Osteoblast (primary cell): ENCODE results near the gene TIMP3. TPM values are rescaled to one million over a fixed set of nuclear protein-coding genes. Genes with fewer than 3 reads are reported as not detected.

Experiments used
- DNase-seq: peaks from one replicate; pipeline ENCODE4 v3.0.0; 2011; ENCODE audit warnings: low spot score, mixed read lengths; ENCODE audit not compliant: insufficient read length; ENCODE audit errors: missing footprints
- H2AFZ ChIP-seq: 2 replicates; pipeline ENCODE4 v1.6.0; 2011; ENCODE audit warnings: mild to moderate bottlenecking, low read length
- H3K27ac ChIP-seq: 2 replicates; pipeline ENCODE4 v1.5.1; 2011; ENCODE audit warnings: mild to moderate bottlenecking, low read depth, low read length, moderate library complexity
- H3K27me3 ChIP-seq: 2 replicates; pipeline ENCODE4 v1.6.0; 2012; ENCODE audit warnings: mild to moderate bottlenecking, control low read depth, inconsistent platforms, low read length, moderate library complexity; ENCODE audit not compliant: insufficient read depth
- H3K36me3 ChIP-seq: 2 replicates; pipeline ENCODE4 v1.5.1; 2011; ENCODE audit warnings: mild to moderate bottlenecking, low read length, control low read depth, moderate library complexity; ENCODE audit not compliant: insufficient read depth
- H3K4me1 ChIP-seq: 2 replicates; pipeline ENCODE4 v1.5.1; 2011; ENCODE audit warnings: mild to moderate bottlenecking, low read length, control low read depth, moderate library complexity; ENCODE audit not compliant: insufficient read depth
- H3K4me2 ChIP-seq: 2 replicates; pipeline ENCODE4 v1.6.0; 2011; ENCODE audit warnings: mild to moderate bottlenecking, low read length; ENCODE audit not compliant: insufficient read depth
- H3K4me3 ChIP-seq: fragments of 200-600 bp; sonication (generic); 3 replicates; pipeline ENCODE4 v1.5.1; 2012; ENCODE audit warnings: mild to moderate bottlenecking, low read length, inconsistent platforms; ENCODE audit not compliant: insufficient read depth
- H3K79me2 ChIP-seq: 2 replicates; pipeline ENCODE4 v1.6.0; 2012; ENCODE audit warnings: mild to moderate bottlenecking, low read length, control low read depth, inconsistent platforms; ENCODE audit not compliant: insufficient read depth
- H3K9me3 ChIP-seq: 2 replicates; pipeline ENCODE4 v1.5.1; 2011; ENCODE audit warnings: low read depth, low read length, control low read depth
- H4K20me1 ChIP-seq: 2 replicates; pipeline ENCODE4 v1.6.0; 2012; ENCODE audit warnings: mild to moderate bottlenecking, low read length, control low read depth; ENCODE audit not compliant: insufficient read depth
- CTCF ChIP-seq: IDR thresholded peaks from 2 replicates; pipeline ENCODE4 v1.5.1; 2011; ENCODE audit warnings: mild to moderate bottlenecking, low read depth, low read length, moderate library complexity; ENCODE audit errors: extremely low read depth
- total RNA-seq: library from RNA; depleted of rRNA; stranded (reverse); fragments of >200 nt; gene quantifications from 2 replicates; pipeline ENCODE4 v1.2.3, GENCODE V29; 2012

The TIMP3 gene
- total RNA-seq, 1 donor: 1,293 TPM

GRCh38 chr22:32841175-32841574 is 39.7 kb downstream of the TIMP3 start:
- DNase-seq: no peak
- peaks cover 90% of the 10 kb centered on the region for H4K20me1 ChIP-seq
- peaks cover 66% of the 10 kb centered on the region for H3K36me3 ChIP-seq
- no peak overlapping the region for H2AFZ ChIP-seq
- no peaks in the 10 kb centered on the region for H3K9me3 ChIP-seq
- H3K27ac ChIP-seq: no peak overlapping the region
- no peak for TF ChIP-seq CTCF
- H3K4me3 ChIP-seq: no peak overlapping the region
- H3K27me3 ChIP-seq: no peaks in the 10 kb centered on the region
- peaks cover 90% of the 10 kb centered on the region for H3K79me2 ChIP-seq
- peaks cover 12% of the 10 kb centered on the region for H3K4me1 ChIP-seq
- H3K4me2 ChIP-seq: no peak overlapping the region

GRCh38 chr22:32842486-32842885 is 41.0 kb downstream of the TIMP3 start:
- DNase-seq: no peak
- Histone ChIP-seq H3K79me2 (peaks cover 90% of the 10 kb centered on the region), H3K27ac (peak overlapping the region; percentile 57)

GRCh38 chr22:32843300-32843699 is 41.8 kb downstream of the TIMP3 start:
- H3K4me1 ChIP-seq: peaks cover 17% of the 10 kb centered on the region
- H3K4me2 ChIP-seq: no peak overlapping the region
- H3K27me3 ChIP-seq: no peaks in the 10 kb centered on the region
- peaks cover 90% of the 10 kb centered on the region for H3K79me2 ChIP-seq
- H3K4me3 ChIP-seq: no peak overlapping the region
- H3K27ac ChIP-seq: peak overlapping the region; percentile 57
- H3K36me3 ChIP-seq: peaks cover 66% of the 10 kb centered on the region
- peaks cover 90% of the 10 kb centered on the region for H4K20me1 ChIP-seq
- DNase-seq: no peak
- no peaks in the 10 kb centered on the region for H3K9me3 ChIP-seq
- no peak for TF ChIP-seq CTCF
- H2AFZ ChIP-seq: no peak overlapping the region

More at GRCh38 chr22:32842486-32842885, 41.0 kb downstream of the TIMP3 start:
- TF ChIP-seq CTCF: no peak
- no peaks in the 10 kb centered on the region for H3K27me3 ChIP-seq
- no peak overlapping the region for H3K4me3 ChIP-seq
- no peak overlapping the region for H2AFZ ChIP-seq
- no peak overlapping the region for H3K4me2 ChIP-seq
- peaks cover 90% of the 10 kb centered on the region for H4K20me1 ChIP-seq
- H3K36me3 ChIP-seq: peaks cover 66% of the 10 kb centered on the region
- H3K4me1 ChIP-seq: peaks cover 20% of the 10 kb centered on the region
- H3K9me3 ChIP-seq: no peaks in the 10 kb centered on the region

DNA sequence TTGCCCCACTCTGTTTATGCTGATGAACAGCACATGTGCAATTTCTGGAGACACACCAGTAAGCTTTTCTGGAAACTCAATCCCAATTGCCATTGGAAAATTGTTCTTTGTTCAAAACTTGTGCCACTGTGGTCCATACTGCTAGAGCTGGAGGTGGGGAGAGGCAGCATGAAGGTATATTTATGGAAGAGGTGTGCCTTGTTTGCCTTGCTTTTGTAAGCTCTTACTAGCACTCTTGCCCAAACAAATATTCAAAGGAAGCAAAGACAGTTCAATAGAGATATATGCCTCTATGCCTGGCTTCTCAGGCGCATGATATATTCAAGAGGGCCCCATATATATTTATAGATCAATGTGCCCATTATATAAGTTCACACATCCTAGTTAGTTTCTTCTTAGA is 42.7 kb downstream of the TIMP3 start:
- no peak overlapping the region for H2AFZ ChIP-seq
- H4K20me1 ChIP-seq: peaks cover 90% of the 10 kb centered on the region

More for the DNA sequence above, 42.7 kb downstream of the TIMP3 start:
- Histone ChIP-seq H3K4me3 (no peak overlapping the region), H3K36me3 (peaks cover 64% of the 10 kb centered on the region), H3K27ac (no peak overlapping the region), H3K4me1 (peaks cover 15% of the 10 kb centered on the region), H3K4me2 (no peak overlapping the region), H3K9me3 (no peaks in the 10 kb centered on the region), H3K79me2 (peaks cover 90% of the 10 kb centered on the region), H3K27me3 (no peaks in the 10 kb centered on the region)
- no peak for DNase-seq
- TF ChIP-seq CTCF: no peak
